RWPE1 (cell line): ENCODE results near the gene PRR16.
"Not testable (repeated sequence)": the region's sequence is repeated elsewhere in the genome, so short reads cannot be mapped to it uniquely, and the experiment has no call there.

Experiments used
- CTCF ChIA-PET: fragments of 350-600 bp; sonication (Branson Sonifier 250); formaldehyde crosslinking; extraction: SDS; loops from one replicate; lab custom pipeline; 2021; lab: Yijun Ruan, JAX
- POLR2A ChIA-PET: fragments of 400-600 bp; formaldehyde crosslinking; extraction: SDS; loops from one replicate; lab custom pipeline; 2020; ENCODE audit warnings: antibody characterized with exemption; ENCODE audit not compliant: low non-redundant PET; lab: Yijun Ruan, JAX
- DNase-seq: peaks from one replicate; pipeline ENCODE4 v3.0.0; 2012; ENCODE audit warnings: low spot score
- H3K27ac ChIP-seq: fragments of 450-650 bp; 2 replicates; pipeline ENCODE4 v1.5.1; 2017
- TF ChIP-seq, protein P1 (sequence below): fragments of 450-650 bp; conservative IDR thresholded peaks from 2 replicates; pipeline ENCODE4 v1.5.1; 2017; ENCODE audit warnings: low read depth, mild to moderate bottlenecking

The PRR16 gene

GRCh38 chr5:120692325-120692724 lies 228.2 kb downstream of the PRR16 start:
- CTCF ChIA-PET: no interaction called here
- DNase-seq: no peak
- H3K27ac ChIP-seq: no peak overlapping the region
- TF ChIP-seq, protein P1, sequence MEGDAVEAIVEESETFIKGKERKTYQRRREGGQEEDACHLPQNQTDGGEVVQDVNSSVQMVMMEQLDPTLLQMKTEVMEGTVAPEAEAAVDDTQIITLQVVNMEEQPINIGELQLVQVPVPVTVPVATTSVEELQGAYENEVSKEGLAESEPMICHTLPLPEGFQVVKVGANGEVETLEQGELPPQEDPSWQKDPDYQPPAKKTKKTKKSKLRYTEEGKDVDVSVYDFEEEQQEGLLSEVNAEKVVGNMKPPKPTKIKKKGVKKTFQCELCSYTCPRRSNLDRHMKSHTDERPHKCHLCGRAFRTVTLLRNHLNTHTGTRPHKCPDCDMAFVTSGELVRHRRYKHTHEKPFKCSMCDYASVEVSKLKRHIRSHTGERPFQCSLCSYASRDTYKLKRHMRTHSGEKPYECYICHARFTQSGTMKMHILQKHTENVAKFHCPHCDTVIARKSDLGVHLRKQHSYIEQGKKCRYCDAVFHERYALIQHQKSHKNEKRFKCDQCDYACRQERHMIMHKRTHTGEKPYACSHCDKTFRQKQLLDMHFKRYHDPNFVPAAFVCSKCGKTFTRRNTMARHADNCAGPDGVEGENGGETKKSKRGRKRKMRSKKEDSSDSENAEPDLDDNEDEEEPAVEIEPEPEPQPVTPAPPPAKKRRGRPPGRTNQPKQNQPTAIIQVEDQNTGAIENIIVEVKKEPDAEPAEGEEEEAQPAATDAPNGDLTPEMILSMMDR: no peak
- POLR2A ChIA-PET: no interaction called here

- no peak overlapping the region for H3K27ac ChIP-seq
- TF ChIP-seq, protein P1: no peak
- POLR2A ChIA-PET: no interaction called here
- CTCF ChIA-PET: no interaction called here
- DNase-seq: no peak
Observed at GRCh38 chr5:120695368-120695880, 231.3 kb downstream of the PRR16 start.

- H3K27ac ChIP-seq: no peak overlapping the region
- TF ChIP-seq, protein P1: no peak
- POLR2A ChIA-PET: no interaction called here
- CTCF ChIA-PET: no interaction called here
- DNase-seq: no peak
Observed at GRCh38 chr5:120697147-120697546, 233.0 kb downstream of the PRR16 start.

DNA sequence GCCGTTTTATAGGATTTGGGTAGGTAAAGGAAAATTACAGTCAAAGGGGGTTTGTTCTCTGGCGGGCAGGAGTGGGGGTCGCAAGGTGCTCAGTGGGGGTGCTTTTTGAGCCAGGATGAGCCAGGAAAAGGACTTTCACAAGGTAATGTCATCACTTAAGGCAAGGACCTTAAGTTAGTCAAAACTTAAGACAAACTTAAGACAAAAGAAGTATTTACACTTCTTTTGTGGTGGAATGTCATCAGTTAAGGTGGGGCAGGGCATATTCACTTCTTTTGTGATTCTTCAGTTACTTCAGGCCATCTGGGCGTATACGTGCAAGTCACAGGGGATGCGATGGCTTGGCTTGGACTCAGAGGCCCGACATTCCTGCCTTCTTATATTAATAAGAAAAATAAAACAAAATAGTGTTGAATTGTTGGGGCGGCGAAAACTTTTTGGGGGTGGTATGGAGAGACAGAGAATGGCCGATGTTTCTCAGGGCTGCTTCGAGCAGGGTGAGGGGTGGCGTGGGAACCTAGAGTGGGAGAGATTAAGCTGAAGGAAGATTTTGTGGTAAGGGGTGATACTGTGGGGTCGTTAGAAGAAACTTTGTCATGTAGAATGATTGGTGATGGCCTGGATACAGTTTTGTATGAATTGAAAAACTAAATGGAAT lies 233.7 kb downstream of the PRR16 start:
- CTCF ChIA-PET, H3K27ac ChIP-seq, DNase-seq, POLR2A ChIA-PET: not testable (repeated sequence)

- CTCF ChIA-PET, H3K27ac ChIP-seq, DNase-seq, POLR2A ChIA-PET: not testable (repeated sequence)
Observed at GRCh38 chr5:120700653-120701052, 236.6 kb downstream of the PRR16 start.

- POLR2A ChIA-PET: not testable (repeated sequence)
Observed at GRCh38 chr5:120702817-120703538, 238.9 kb downstream of the PRR16 start.

GRCh38 chr5:120703918-120704587 lies 240.0 kb downstream of the PRR16 start:
- TF ChIP-seq, protein P1: no peak
- H3K27ac ChIP-seq: no peak overlapping the region
- no peak for DNase-seq
- ChIA-PET CTCF (interaction anchor here (0.5 kb wide), 1 partner anchor 26 kb away, joined by 3 read pairs; no protein-coding TSS in a partner anchor), POLR2A (no interaction called here)

More at GRCh38 chr5:120702817-120703538, 238.9 kb downstream of the PRR16 start:
- H3K27ac ChIP-seq, DNase-seq, CTCF ChIA-PET: not testable (repeated sequence)
